ENCODE results near the gene ACTN4.
A peak's percentile ranks its signal among the peaks of the same experiment; 100 is the strongest.

ACTN4 gene

DNA sequence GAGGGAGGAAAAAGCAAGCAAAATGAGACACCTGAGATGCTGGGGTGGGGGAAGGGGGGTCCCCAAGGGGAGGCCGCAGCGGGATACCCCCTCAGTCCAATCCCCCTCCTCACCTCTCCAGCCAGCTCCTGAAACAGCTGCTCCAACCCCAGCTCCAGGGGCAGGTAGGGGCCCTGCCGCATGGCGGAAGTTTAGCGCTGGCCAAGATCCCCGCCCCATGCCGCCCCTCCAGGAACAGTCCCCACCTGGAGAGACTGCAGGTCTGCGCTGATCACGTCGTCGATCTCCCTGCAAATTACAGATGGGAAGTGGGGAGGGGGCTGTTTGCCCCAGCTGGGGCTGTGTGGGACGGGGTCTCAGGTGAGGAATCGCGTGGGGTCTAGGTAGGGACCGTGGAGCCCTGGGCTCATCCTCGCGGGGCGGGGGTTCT lies 87.8 kb downstream of the ACTN4 start:
- Histone ChIP-seq H3K4me1 (ENCODE audit: control insufficient read depth, low read depth, low read length) (peaks cover 3% of the 10 kb centered on the region), H3K27me3 (ENCODE audit: control insufficient read depth, insufficient read depth, low read length) (peaks cover 19% of the 10 kb centered on the region), H3K27ac (ENCODE audit: low read length) (no peak overlapping the region), H3K36me3 (ENCODE audit: control insufficient read depth, low read depth, low read length) (peaks cover 13% of the 10 kb centered on the region), H3K9me3 (ENCODE audit: control insufficient read depth, low read depth, low read length) (no peaks in the 10 kb centered on the region), H3K4me3 (ENCODE audit: low read length) (peak overlapping the region; percentile 60), H3K9ac (ENCODE audit: low read length) (peak overlapping the region; percentile 48)

DNA sequence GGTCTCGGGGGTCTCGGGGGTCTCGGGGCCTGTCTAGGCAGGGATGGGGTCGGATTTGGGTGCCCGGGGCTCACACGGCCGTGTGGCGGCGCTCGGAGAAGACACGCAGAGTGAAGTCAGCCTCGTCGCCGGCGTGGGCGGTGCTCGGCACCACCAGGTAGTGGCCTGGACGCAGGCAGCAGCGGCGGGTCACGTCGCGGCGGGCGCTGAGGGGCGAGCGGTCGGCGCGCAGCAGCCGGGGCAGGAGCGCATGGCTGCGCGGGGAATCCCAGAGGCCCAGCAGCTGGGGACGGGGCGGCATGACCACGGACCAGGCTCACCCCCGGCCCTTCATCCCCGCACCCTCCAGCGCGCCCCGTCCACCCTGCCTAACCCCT lies 88.6 kb downstream of the ACTN4 start:
- no peaks in the 10 kb centered on the region for H3K9me3 ChIP-seq (ENCODE audit: control insufficient read depth, low read depth, low read length)
- H3K9ac ChIP-seq (ENCODE audit: low read length): no peak overlapping the region
- peak overlapping the region; percentile 44 for H3K4me3 ChIP-seq (ENCODE audit: low read length)
- peaks cover 3% of the 10 kb centered on the region for H3K4me1 ChIP-seq (ENCODE audit: control insufficient read depth, low read depth, low read length)
- peaks cover 5% of the 10 kb centered on the region for H3K36me3 ChIP-seq (ENCODE audit: control insufficient read depth, low read depth, low read length)
- peaks cover 19% of the 10 kb centered on the region for H3K27me3 ChIP-seq (ENCODE audit: control insufficient read depth, insufficient read depth, low read length)
- no peak overlapping the region for H3K27ac ChIP-seq (ENCODE audit: low read length)

DNA sequence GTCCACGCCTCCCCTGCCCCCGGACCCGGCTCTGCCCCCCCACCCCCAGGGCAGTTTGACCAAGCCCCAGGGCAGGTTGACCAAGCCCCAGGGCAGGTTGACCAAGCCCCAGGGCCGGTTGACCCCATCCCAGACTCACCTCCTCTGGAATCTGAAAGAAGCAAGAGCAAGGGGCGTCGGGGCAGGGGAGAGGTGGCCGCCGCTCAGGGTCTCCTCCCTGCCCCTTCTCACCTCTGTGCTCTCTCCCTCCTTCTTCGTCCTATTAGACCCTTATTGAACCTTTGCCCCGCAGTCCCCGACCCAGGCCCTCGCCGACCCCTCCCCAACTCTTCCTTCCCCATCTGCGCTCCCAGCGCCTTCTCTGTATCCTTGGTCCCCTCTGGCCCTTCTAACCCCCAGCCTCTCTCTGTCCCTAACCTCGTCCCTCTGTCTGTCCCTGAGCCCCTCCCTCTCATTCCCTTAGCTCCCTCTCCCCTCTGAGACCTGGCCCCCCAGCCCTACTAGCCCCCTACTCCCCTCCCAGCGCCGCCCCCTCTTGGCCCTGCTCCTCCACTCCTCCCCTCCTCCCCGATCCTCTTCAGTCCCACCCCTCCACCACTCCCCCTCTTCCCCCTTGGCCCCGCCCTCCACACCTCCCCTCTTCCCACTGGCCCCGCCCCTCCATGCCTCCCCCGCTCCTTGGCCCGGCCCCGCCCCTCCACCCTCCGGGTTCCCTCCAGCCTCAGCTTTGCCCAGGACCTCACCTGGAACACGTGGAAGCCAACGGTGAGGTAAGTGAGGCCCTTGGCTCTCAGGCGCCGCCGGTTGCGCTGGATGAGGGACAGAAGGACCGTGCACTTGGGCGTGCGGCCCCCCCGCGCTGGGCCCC lies 89.2 kb downstream of the ACTN4 start:
- Histone ChIP-seq H3K4me1 (ENCODE audit: control insufficient read depth, low read depth, low read length) (peaks cover 3% of the 10 kb centered on the region), H3K4me3 (ENCODE audit: low read length) (peak overlapping the region; percentile 44), H3K27me3 (ENCODE audit: control insufficient read depth, insufficient read depth, low read length) (peaks cover 19% of the 10 kb centered on the region), H3K9ac (ENCODE audit: low read length) (no peak overlapping the region), H3K36me3 (ENCODE audit: control insufficient read depth, low read depth, low read length) (no peaks in the 10 kb centered on the region), H3K9me3 (ENCODE audit: control insufficient read depth, low read depth, low read length) (no peaks in the 10 kb centered on the region), H3K27ac (ENCODE audit: low read length) (no peak overlapping the region)

DNA sequence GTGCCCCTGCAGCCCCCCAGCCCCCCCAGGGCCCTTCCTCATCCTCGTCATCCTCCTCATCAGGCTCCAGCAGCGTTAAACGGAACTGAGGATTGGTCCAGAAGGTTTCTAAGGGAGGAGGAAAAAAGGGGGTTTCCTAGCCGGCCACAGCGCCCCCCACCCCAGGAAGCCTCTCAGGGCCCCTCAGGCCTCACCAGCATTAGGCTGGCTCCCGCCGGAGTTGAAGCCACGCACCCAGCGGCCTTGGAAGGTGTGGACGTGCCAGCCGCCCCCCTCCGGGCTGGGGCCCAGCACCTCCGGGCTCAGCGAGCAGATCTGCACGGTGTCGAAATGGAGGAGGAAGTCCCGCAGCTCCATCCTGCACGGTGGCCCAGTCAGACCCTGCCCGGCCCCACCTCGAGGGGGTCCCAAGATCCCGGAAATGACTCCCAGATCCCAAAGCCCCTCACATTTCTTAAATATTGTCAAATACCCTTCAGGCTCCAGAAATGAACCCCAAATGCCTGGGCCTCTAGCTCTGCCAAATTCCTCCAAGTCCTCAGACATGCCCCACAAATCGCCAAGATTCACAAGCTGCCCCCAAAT lies 89.9 kb downstream of the ACTN4 start:
- Histone ChIP-seq H3K4me3 (ENCODE audit: low read length) (no peak overlapping the region), H3K36me3 (ENCODE audit: control insufficient read depth, low read depth, low read length) (no peaks in the 10 kb centered on the region), H3K27ac (ENCODE audit: low read length) (no peak overlapping the region)

DNA sequence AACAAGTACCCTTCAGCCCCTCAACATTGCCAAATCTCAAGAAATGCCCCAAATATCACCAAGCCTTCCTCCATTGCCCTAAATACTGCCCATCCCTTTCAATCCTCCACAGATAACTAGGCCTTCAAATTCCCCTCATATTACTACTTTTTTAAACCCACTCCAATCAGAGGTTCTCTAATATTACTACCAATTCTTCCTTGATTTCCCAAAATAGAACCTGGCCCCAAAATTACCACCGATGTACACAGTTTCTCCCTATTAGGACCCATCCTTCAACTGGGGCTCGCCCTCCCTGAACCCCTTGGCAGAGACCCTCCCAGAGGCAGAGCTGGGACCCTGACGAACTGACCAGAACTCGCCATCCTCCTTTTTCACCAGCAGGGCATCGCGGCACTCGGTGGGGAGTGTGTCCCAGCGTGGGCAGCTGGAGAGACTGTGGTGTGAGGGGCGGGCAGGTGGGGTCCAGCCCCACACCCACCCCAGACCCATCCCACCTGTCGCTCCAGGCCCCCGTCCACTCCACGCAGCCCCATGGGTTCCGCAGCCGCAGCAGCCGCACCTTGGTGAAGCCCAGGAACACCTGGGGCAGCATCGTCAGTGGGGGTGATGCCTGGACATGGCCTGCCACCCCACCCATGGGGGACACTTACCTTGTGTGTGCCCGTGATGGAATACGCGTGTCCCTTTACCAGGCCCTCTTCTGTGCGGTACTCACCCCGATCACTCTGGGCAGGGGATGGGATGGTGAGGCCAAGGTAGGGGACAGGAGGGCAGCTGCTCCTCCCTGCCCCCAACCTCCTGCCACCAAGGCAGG lies 90.7 kb downstream of the ACTN4 start:
- Histone ChIP-seq H3K4me3 (ENCODE audit: low read length) (no peak overlapping the region), H3K27ac (ENCODE audit: low read length) (no peak overlapping the region), H3K9me3 (ENCODE audit: control insufficient read depth, low read depth, low read length) (no peaks in the 10 kb centered on the region)

More for the DNA sequence above, 89.9 kb downstream of the ACTN4 start:
- peaks cover 3% of the 10 kb centered on the region for H3K4me1 ChIP-seq (ENCODE audit: control insufficient read depth, low read depth, low read length)
- no peak overlapping the region for H3K9ac ChIP-seq (ENCODE audit: low read length)
- no peaks in the 10 kb centered on the region for H3K9me3 ChIP-seq (ENCODE audit: control insufficient read depth, low read depth, low read length)
- H3K27me3 ChIP-seq (ENCODE audit: control insufficient read depth, insufficient read depth, low read length): peaks cover 19% of the 10 kb centered on the region

DNA sequence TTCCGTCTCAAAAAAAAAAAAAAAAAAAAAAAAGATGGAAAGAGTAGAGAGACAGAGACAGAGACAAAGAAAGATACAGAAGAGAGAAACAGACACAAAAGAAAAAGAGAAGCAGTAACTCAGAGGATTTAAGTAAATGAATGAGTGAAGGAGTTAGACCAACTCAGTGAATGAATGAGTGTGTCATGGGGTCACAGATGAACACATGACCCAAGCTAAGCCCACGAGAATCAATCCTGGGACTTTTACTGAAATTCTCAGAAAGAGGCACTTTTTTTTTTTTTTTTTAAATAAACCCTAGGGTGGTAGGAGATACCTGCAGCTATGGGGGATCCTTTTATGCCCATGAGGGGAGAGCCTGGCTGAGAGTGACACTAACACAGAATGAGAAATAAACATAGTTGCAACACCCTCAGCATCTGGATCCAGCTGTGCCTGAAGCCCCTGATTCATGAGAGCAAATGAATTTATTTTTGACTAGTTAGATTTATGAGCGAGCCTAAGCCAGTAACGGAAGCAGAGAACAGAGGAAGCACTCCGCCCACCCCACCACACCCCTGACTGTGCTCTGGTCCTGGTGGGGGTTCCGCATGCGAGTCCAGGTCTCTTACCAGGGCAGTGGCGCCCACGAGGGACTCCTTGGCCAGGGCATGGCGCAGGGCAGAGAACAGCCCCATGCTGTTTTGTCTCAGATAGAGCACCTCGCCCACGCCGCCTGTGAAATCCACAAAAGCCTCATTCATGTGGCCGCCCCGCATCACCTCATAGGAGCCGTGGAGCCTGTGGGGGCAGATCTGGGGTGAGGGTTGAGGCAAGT lies 92.2 kb downstream of the ACTN4 start:
- no peak overlapping the region for H3K4me3 ChIP-seq (ENCODE audit: low read length)
- H3K27me3 ChIP-seq (ENCODE audit: control insufficient read depth, insufficient read depth, low read length): peaks cover 19% of the 10 kb centered on the region
- H3K9me3 ChIP-seq (ENCODE audit: control insufficient read depth, low read depth, low read length): no peaks in the 10 kb centered on the region
- H3K36me3 ChIP-seq (ENCODE audit: control insufficient read depth, low read depth, low read length): no peaks in the 10 kb centered on the region
- no peak overlapping the region for H3K9ac ChIP-seq (ENCODE audit: low read length)
- H3K27ac ChIP-seq (ENCODE audit: low read length): no peak overlapping the region
- peaks cover 3% of the 10 kb centered on the region for H3K4me1 ChIP-seq (ENCODE audit: control insufficient read depth, low read depth, low read length)

More for the DNA sequence above, 90.7 kb downstream of the ACTN4 start:
- Histone ChIP-seq H3K36me3 (ENCODE audit: control insufficient read depth, low read depth, low read length) (no peaks in the 10 kb centered on the region), H3K27me3 (ENCODE audit: control insufficient read depth, insufficient read depth, low read length) (peaks cover 19% of the 10 kb centered on the region), H3K4me1 (ENCODE audit: control insufficient read depth, low read depth, low read length) (peaks cover 3% of the 10 kb centered on the region), H3K9ac (ENCODE audit: low read length) (no peak overlapping the region)

DNA sequence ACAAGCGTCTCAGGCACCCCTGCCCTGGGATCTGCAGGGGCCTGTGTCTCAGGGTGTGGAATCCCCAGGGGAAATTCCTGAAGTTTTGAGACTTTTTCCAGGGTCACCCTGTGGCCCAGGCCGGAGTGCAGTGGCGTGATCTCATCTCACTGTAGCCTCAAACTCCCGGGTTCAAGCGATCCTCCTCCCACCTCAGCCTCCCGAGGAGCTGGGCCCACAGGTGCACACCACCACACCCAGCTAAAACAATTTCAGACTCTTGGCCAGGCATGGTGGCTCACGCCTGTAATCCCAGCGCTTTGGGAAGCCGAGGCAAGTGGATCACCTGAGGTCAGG lies 92.8 kb downstream of the ACTN4 start:
- H3K9ac ChIP-seq (ENCODE audit: low read length): no peak overlapping the region
- H3K27me3 ChIP-seq (ENCODE audit: control insufficient read depth, insufficient read depth, low read length): peaks cover 19% of the 10 kb centered on the region
- no peaks in the 10 kb centered on the region for H3K9me3 ChIP-seq (ENCODE audit: control insufficient read depth, low read depth, low read length)
- no peak overlapping the region for H3K27ac ChIP-seq (ENCODE audit: low read length)
- H3K4me1 ChIP-seq (ENCODE audit: control insufficient read depth, low read depth, low read length): peaks cover under 1% of the 10 kb centered on the region
- H3K4me3 ChIP-seq (ENCODE audit: low read length): no peak overlapping the region
- H3K36me3 ChIP-seq (ENCODE audit: control insufficient read depth, low read depth, low read length): no peaks in the 10 kb centered on the region

DNA sequence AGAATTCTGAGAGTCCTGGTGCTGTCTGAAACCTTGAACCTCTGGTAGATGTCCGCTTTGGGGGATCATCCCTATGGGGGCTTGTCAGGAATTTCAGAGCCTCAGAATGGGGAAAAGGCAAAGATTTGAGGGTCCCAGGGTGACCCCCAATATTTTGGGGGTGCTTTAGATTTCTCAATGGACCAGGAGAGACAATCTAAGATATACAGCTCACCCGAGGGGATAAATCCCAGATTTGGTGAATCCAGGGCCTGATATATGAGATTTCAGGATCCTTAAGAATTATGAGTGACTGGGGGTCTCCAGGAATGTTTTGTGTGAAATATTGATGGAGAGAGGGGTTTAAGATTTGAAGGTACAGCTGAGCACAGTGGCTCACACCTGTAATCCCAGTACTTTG lies 93.5 kb downstream of the ACTN4 start:
- Histone ChIP-seq H3K36me3 (ENCODE audit: control insufficient read depth, low read depth, low read length) (no peaks in the 10 kb centered on the region), H3K4me1 (ENCODE audit: control insufficient read depth, low read depth, low read length) (no peaks in the 10 kb centered on the region), H3K27me3 (ENCODE audit: control insufficient read depth, insufficient read depth, low read length) (peaks cover 19% of the 10 kb centered on the region), H3K4me3 (ENCODE audit: low read length) (no peak overlapping the region), H3K27ac (ENCODE audit: low read length) (no peak overlapping the region), H3K9me3 (ENCODE audit: control insufficient read depth, low read depth, low read length) (no peaks in the 10 kb centered on the region), H3K9ac (ENCODE audit: low read length) (no peak overlapping the region)

DNA sequence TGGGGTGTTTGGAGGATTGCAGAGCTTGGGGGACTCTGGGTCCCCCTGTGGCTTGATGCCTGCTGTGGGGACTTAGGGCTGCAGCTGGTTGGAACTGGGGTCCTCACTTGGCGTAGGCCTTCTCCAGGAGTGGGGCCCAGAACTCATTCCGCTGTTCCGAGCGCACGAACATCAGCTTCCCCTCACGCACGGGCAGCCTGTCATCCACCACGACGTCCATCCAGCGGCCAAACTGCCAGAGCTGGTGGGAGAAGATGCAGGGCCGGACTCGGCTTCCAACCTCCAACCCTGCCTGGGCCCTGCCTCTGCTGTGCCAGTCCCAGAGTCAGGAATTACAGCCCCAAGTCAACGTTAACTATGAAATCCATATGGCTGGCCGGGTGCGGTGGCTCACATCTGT lies 94.2 kb downstream of the ACTN4 start:
- no peak overlapping the region for H3K27ac ChIP-seq (ENCODE audit: low read length)
- peaks cover 14% of the 10 kb centered on the region for H3K27me3 ChIP-seq (ENCODE audit: control insufficient read depth, insufficient read depth, low read length)
- no peaks in the 10 kb centered on the region for H3K9me3 ChIP-seq (ENCODE audit: control insufficient read depth, low read depth, low read length)
- H3K4me3 ChIP-seq (ENCODE audit: low read length): no peak overlapping the region
- no peak overlapping the region for H3K9ac ChIP-seq (ENCODE audit: low read length)
- no peaks in the 10 kb centered on the region for H3K36me3 ChIP-seq (ENCODE audit: control insufficient read depth, low read depth, low read length)
- H3K4me1 ChIP-seq (ENCODE audit: control insufficient read depth, low read depth, low read length): no peaks in the 10 kb centered on the region

DNA sequence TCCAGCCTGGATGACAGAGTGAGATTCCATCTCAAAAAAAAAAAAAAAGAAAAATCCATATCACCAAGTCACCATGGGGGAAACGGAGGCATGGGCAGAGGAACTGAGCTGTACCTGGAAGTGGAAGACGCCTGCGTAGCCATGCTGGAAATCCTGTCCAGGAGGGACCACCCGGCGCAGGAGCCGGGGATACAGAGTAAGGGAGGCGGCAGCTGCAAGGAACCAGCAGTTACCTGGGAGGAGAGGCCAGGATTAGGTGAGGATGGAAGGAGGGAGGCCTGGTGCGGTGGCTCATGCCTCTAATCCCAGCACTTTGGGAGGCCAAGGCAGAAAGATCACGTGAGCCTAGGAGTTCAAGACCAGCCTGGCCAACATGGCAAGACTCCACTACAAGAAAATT lies 94.8 kb downstream of the ACTN4 start:
- Histone ChIP-seq H3K4me3 (ENCODE audit: low read length) (no peak overlapping the region), H3K4me1 (ENCODE audit: control insufficient read depth, low read depth, low read length) (no peaks in the 10 kb centered on the region), H3K36me3 (ENCODE audit: control insufficient read depth, low read depth, low read length) (no peaks in the 10 kb centered on the region), H3K9me3 (ENCODE audit: control insufficient read depth, low read depth, low read length) (no peaks in the 10 kb centered on the region), H3K27me3 (ENCODE audit: control insufficient read depth, insufficient read depth, low read length) (peaks cover 10% of the 10 kb centered on the region), H3K9ac (ENCODE audit: low read length) (no peak overlapping the region), H3K27ac (ENCODE audit: low read length) (no peak overlapping the region)

DNA sequence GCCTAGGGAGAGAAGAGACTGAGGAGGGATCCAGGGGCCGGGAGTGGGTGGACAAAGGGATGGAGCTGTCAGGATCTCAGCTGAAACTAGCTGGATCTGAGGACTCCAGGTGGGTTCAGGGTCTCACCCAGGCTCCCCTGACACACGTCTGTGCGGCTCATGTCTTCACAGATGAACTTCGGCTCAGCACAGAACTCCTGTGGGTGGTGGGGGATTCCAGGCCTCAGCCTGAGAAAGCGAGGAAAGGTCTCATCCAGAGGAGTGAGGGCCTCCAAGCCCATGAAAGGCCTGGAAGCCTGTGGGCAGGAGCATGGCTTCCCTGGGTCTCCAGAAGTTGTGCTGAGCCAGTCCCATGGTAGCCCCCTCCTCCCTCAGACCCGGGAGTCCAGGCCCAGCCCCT lies 95.5 kb downstream of the ACTN4 start:
- peaks cover 4% of the 10 kb centered on the region for H3K27me3 ChIP-seq (ENCODE audit: control insufficient read depth, insufficient read depth, low read length)
- H3K27ac ChIP-seq (ENCODE audit: low read length): no peak overlapping the region
- H3K9ac ChIP-seq (ENCODE audit: low read length): no peak overlapping the region
- H3K4me1 ChIP-seq (ENCODE audit: control insufficient read depth, low read depth, low read length): no peaks in the 10 kb centered on the region
- no peaks in the 10 kb centered on the region for H3K9me3 ChIP-seq (ENCODE audit: control insufficient read depth, low read depth, low read length)
- H3K4me3 ChIP-seq (ENCODE audit: low read length): no peak overlapping the region
- H3K36me3 ChIP-seq (ENCODE audit: control insufficient read depth, low read depth, low read length): no peaks in the 10 kb centered on the region

All from iPS-18a (cell line).